Measurements from ENCODE around the gene ZSCAN20. TPM values are rescaled to one million over a fixed set of nuclear protein-coding genes. Genes with fewer than 3 reads are reported as not detected.

The ZSCAN20 gene
- total RNA-seq, 2 experiments from 2014 or later = 0.27 to 0.50 TPM

DNA sequence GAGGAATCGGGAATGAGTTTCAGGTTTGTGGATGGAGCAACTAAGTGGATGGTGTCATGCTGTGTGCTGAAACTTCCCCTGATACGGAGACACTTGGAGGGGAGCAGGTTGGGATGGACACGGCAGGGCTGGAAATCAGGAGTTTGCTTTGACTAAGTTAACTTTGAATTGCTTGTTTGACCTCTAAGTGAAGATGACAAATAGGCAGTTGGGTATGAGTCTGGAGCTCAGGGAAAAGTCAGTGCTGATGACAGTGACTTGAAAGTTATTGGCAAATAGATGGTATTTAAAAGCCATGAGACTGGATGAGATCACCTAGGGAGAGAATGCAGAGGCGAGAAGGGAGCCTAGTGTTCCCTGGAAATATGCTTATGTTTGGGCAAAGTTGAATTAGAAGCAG, 12.8 kb upstream of the ZSCAN20 start:
- no peak overlapping the region for H3K27ac ChIP-seq (ENCODE audit: low read depth in 1 of 2, low read length in 2 of 2)
- H3K27me3 ChIP-seq (ENCODE audit: control insufficient read depth in 1 of 2, insufficient read depth in 2 of 2, low read length in 2 of 2) = no peaks in the 10 kb centered on the region
- ChIA-PET POLR2A (no interaction called here), CTCF (no interaction called here)
- TF ChIP-seq, protein P1, sequence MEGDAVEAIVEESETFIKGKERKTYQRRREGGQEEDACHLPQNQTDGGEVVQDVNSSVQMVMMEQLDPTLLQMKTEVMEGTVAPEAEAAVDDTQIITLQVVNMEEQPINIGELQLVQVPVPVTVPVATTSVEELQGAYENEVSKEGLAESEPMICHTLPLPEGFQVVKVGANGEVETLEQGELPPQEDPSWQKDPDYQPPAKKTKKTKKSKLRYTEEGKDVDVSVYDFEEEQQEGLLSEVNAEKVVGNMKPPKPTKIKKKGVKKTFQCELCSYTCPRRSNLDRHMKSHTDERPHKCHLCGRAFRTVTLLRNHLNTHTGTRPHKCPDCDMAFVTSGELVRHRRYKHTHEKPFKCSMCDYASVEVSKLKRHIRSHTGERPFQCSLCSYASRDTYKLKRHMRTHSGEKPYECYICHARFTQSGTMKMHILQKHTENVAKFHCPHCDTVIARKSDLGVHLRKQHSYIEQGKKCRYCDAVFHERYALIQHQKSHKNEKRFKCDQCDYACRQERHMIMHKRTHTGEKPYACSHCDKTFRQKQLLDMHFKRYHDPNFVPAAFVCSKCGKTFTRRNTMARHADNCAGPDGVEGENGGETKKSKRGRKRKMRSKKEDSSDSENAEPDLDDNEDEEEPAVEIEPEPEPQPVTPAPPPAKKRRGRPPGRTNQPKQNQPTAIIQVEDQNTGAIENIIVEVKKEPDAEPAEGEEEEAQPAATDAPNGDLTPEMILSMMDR (IDR thresholded peaks at IDR 0.05) = no peak
- H3K36me3 ChIP-seq (ENCODE audit: insufficient read depth, low read length) = no peaks in the 10 kb centered on the region
- intact Hi-C loops (cut with DNase I, micrococcal nuclease) = no loop called here
- H3K9me3 Mint-ChIP-seq = no peaks in the 10 kb centered on the region
- no peaks in the 10 kb centered on the region for H3K4me1 Mint-ChIP-seq (ENCODE audit: low read depth)
- H3K27me3 Mint-ChIP-seq = peaks cover 4% of the 10 kb centered on the region
- no peak overlapping the region for H3K4me3 Mint-ChIP-seq
- peaks cover 6% of the 10 kb centered on the region for H3K4me1 ChIP-seq (ENCODE audit: insufficient read depth, low read length)
- no peak overlapping the region for H3K27ac Mint-ChIP-seq
- no peak for DNase-seq
- no peak overlapping the region for H3K4me3 ChIP-seq (ENCODE audit: low read length)
- H3K9me3 ChIP-seq (ENCODE audit: control insufficient read depth in 1 of 2, insufficient read depth in 1 of 2, low read length in 2 of 2) = no peaks in the 10 kb centered on the region
- no peak for ATAC-seq (ENCODE audit: poor library complexity)
- no peaks in the 10 kb centered on the region for H3K36me3 Mint-ChIP-seq (ENCODE audit: low read depth)

DNA sequence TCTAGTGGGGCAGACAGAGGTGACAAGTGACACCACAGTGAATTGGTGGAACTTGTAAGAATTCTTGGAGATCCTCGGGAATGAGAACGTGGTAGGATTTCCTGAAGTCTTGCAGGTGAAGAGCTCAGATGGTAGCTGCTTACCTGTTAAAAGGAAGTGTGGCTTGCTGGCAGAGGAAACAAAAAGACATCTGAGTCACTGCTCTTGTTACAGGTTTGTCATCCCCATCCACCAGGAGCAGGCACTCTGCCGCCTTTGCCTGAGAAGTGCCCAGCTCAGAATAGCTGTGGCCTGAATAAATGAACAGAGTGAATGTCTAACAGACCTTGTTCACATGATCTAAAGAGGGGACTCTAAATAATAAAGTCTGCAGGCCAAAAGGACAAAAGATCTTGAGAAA, 12.3 kb upstream of the ZSCAN20 start:
- H3K36me3 ChIP-seq (ENCODE audit: insufficient read depth, low read length) = no peaks in the 10 kb centered on the region

DNA sequence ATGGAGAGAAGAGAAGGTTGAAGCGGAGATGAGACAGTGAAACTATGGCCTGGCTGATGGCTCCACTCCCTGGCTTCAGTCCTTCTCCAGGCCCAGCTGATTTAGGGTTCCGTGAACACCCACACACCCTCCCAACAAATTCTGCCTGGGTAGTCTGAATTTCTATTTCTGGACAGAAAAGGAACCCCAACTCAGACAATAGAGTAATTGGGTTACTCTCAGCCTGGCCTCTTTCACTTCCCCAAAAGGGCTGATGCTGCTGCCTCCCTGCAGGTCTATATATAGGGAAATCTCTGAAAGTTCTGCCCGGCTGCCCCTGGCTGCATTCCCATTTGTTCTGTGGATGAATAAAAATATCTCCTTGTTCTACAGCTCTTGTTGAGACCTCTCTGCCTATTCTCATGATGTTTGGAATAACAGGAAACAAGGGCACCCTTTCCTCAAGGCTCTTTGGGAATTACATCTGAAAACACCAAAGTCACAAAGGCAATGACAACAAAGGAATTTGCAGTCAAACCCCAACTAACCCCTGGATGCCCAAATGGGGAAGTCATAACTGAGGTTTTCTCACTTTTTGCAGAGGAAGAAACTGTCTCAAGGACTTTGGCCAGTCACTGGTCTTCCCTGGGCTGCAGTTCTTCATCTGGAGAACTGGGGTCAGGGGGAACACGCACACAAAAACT, 11.4 kb upstream of the ZSCAN20 start:
- Histone ChIP-seq H3K4me1 (ENCODE audit: insufficient read depth, low read length) (peaks cover 3% of the 10 kb centered on the region), H3K27ac (ENCODE audit: low read depth in 1 of 2, low read length in 2 of 2) (no peak overlapping the region), H3K9me3 (ENCODE audit: control insufficient read depth in 1 of 2, insufficient read depth in 1 of 2, low read length in 2 of 2) (no peaks in the 10 kb centered on the region), H3K27me3 (ENCODE audit: control insufficient read depth in 1 of 2, insufficient read depth in 2 of 2, low read length in 2 of 2) (no peaks in the 10 kb centered on the region), H3K36me3 (ENCODE audit: insufficient read depth, low read length) (no peaks in the 10 kb centered on the region), H3K4me3 (ENCODE audit: low read length) (no peak overlapping the region)
- no peaks in the 10 kb centered on the region for H3K27me3 Mint-ChIP-seq
- intact Hi-C loops (cut with DNase I, micrococcal nuclease) = no loop called here
- H3K27ac Mint-ChIP-seq = no peak overlapping the region
- H3K4me3 Mint-ChIP-seq = no peak overlapping the region
- H3K36me3 Mint-ChIP-seq (ENCODE audit: low read depth) = no peaks in the 10 kb centered on the region
- H3K9me3 Mint-ChIP-seq = no peaks in the 10 kb centered on the region
- ATAC-seq (ENCODE audit: poor library complexity) = no peak
- ChIA-PET CTCF (no interaction called here), POLR2A (no interaction called here)
- DNase-seq = peak in 3 of 14 experiments; percentile 7 to 37 (median 35)
- H3K4me1 Mint-ChIP-seq (ENCODE audit: low read depth) = no peaks in the 10 kb centered on the region
- TF ChIP-seq, protein P1 (IDR thresholded peaks at IDR 0.05) = no peak

More for the DNA sequence above, 12.3 kb upstream of the ZSCAN20 start:
- H3K4me3 ChIP-seq (ENCODE audit: low read length) = no peak overlapping the region
- ChIA-PET POLR2A (no interaction called here), CTCF (no interaction called here)
- intact Hi-C loops (cut with DNase I, micrococcal nuclease) = no loop called here
- no peaks in the 10 kb centered on the region for H3K9me3 Mint-ChIP-seq
- no peak overlapping the region for H3K4me3 Mint-ChIP-seq
- DNase-seq = no peak
- H3K9me3 ChIP-seq (ENCODE audit: control insufficient read depth in 1 of 2, insufficient read depth in 1 of 2, low read length in 2 of 2) = no peaks in the 10 kb centered on the region
- ATAC-seq (ENCODE audit: poor library complexity) = no peak
- H3K27me3 ChIP-seq (ENCODE audit: control insufficient read depth in 1 of 2, insufficient read depth in 2 of 2, low read length in 2 of 2) = no peaks in the 10 kb centered on the region
- peaks cover 4% of the 10 kb centered on the region for H3K27me3 Mint-ChIP-seq
- H3K27ac Mint-ChIP-seq = no peak overlapping the region
- no peaks in the 10 kb centered on the region for H3K4me1 Mint-ChIP-seq (ENCODE audit: low read depth)
- H3K36me3 Mint-ChIP-seq (ENCODE audit: low read depth) = no peaks in the 10 kb centered on the region
- TF ChIP-seq, protein P1 (IDR thresholded peaks at IDR 0.05) = no peak
- H3K4me1 ChIP-seq (ENCODE audit: insufficient read depth, low read length) = peaks cover 6% of the 10 kb centered on the region
- no peak overlapping the region for H3K27ac ChIP-seq (ENCODE audit: low read depth in 1 of 2, low read length in 2 of 2)
